ENCODE measurements around the gene SYDE2.

DNA sequence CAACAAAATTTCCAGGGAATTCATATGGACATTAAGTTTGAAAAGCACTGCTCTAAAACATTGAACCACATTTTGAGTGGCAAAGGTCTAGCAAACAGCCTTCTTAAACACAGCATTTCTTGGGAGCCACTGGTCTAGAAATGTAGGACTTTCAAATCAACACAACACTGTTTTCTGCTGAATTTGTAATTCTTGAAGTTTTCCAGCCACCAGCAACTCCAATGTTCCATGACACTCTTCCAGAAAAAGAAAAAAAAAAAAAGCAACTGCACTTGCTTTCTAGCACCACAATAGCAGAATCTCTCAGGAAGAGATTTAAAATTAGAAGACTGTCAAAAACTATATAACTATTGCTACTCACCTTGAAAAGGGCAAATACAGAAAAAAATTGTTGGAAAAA, 4.5 kb downstream of the SYDE2 start:
- TF ChIP-seq, protein P1, sequence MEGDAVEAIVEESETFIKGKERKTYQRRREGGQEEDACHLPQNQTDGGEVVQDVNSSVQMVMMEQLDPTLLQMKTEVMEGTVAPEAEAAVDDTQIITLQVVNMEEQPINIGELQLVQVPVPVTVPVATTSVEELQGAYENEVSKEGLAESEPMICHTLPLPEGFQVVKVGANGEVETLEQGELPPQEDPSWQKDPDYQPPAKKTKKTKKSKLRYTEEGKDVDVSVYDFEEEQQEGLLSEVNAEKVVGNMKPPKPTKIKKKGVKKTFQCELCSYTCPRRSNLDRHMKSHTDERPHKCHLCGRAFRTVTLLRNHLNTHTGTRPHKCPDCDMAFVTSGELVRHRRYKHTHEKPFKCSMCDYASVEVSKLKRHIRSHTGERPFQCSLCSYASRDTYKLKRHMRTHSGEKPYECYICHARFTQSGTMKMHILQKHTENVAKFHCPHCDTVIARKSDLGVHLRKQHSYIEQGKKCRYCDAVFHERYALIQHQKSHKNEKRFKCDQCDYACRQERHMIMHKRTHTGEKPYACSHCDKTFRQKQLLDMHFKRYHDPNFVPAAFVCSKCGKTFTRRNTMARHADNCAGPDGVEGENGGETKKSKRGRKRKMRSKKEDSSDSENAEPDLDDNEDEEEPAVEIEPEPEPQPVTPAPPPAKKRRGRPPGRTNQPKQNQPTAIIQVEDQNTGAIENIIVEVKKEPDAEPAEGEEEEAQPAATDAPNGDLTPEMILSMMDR (IDR thresholded peaks at IDR 0.05) = no peak
- no peak for TF ChIP-seq ZFX (IDR thresholded peaks at IDR 0.05; ENCODE audit: borderline replicate concordance)

Data from 22Rv1 (cell line).